H1 (cell line): ENCODE results near the gene RGS3. TPM values are rescaled to one million over a fixed set of nuclear protein-coding genes. Genes with fewer than 3 reads are reported as not detected.

ENCODE experiments used
- BCL11A ChIP-seq, 2 experiments: IDR thresholded peaks; one replicate each; pipeline ENCODE4 v1.6.1; 2011; ENCODE audit warnings: low read depth in 2 of 2, low read length in 2 of 2, mild to moderate bottlenecking in 2 of 2
- CTBP2 ChIP-seq: IDR thresholded peaks from 2 replicates; pipeline ENCODE4 v1.7.0; 2011; ENCODE audit warnings: borderline replicate concordance, mild to moderate bottlenecking, moderate library complexity, mixed read lengths, low read length; ENCODE audit not compliant: insufficient read depth, insufficient read length
- GTF2F1 ChIP-seq: IDR thresholded peaks from 2 replicates; pipeline ENCODE4 v1.6.1; 2012; ENCODE audit warnings: low read depth, low read length, improper control_type of control experiment, borderline replicate concordance
- JUND ChIP-seq: IDR thresholded peaks from 2 replicates; pipeline ENCODE4 v1.6.1; 2011; ENCODE audit warnings: mild to moderate bottlenecking, improper control_type of control experiment, low read length
- TBP ChIP-seq: IDR thresholded peaks from 2 replicates; pipeline ENCODE4 v1.6.1; 2011; ENCODE audit warnings: low read depth, low read length, improper control_type of control experiment
- TCF12 ChIP-seq: IDR thresholded peaks from 2 replicates; pipeline ENCODE4 v1.6.1; 2011; ENCODE audit warnings: low read depth, mild to moderate bottlenecking, low read length
- polyA plus RNA-seq, 7 experiments: library from polyadenylated mRNA; depleted of rRNA in 3 of 7; stranded (reverse) in 5 of 7; unstranded in 2 of 7; fragments of >200 nt in 5 of 7; fragments of 200-250 nt in 2 of 7; gene quantifications; 1 replicate in 5 of 7; 2 replicates in 1 of 7; 4 replicates in 1 of 7; pipeline versions ENCODE4 v1.2.1 to v1.2.3, GENCODE V29; 2011 to 2013; ENCODE audit warnings: missing spikeins in 2 of 7, mixed read lengths in 2 of 7
- total RNA-seq: library from RNA; stranded (reverse); fragmentation: NEBNext Ultra II Directional; extraction: Animal tissue kit (Norgen Biotek cat#: 25700); gene quantifications from 2 replicates; pipeline ENCODE4 v1.2.1, GENCODE V29; 2021

The RGS3 gene
- total and polyA plus RNA-seq, 2 of the 8 experiments (the other 6 are each of a cell fraction or from before 2014, with no cell fraction given), result 12.6 to 18.2 TPM

DNA sequence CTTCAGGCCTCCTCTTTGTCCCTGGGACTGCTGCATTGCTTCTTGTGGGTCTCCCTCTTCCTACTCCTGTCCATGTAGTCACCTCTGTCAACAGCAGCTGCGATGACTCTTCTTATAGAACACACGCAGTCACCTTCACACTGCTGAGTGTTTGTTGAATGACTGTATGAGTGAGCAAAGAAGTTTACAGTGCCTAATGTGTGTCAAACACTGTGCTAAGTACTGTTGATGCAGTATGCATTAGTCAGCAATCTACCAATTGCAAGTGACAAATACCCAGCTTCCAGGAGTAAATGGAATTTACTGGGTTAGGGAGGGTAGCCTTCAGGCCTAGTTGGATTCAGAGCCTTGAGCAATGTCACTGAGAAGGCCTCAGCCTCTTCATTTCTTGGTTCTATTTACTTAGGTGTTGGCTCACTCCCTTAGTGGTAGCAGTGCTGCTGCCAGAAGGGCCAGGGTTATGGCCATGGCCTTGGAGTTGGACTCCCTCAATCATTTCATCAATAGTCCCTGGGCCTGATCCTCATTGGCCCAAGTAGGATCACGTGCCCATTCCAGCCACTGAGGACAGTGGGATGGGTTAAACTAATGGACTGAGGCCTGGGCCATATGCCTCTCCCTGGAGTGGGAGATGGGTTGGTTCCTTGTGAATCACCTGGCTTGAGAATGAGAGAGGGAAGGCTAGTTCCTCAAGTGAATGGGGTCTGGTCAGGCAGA is 93.5 kb downstream of the RGS3 start (continued):
- TF ChIP-seq TCF12, result no peak
- no peak for TF ChIP-seq BCL11A (IDR thresholded peaks at IDR 0.05; ENCODE audit: low read depth in 2 of 2, low read length in 2 of 2)
- no peak for TF ChIP-seq JUND
- TF ChIP-seq TBP, result no peak
- no peak for TF ChIP-seq CTBP2
- TF ChIP-seq GTF2F1, result no peak
